Stimulated activated CD8-positive, alpha-beta memory T cell treated with anti-CD3 and anti-CD28 coated beads, Interleukin-12 subunit alpha, Interleukin-12 subunit beta, amount 100 ng/mL, for 1 hour (primary cell): ENCODE data around the gene RAB14.
"Not testable (repeated sequence)": the region's sequence is repeated elsewhere in the genome, so short reads cannot be mapped to it uniquely, and the experiment has no call there.

Experiments used
- DNase-seq: peaks from one replicate; pipeline ENCODE4 v3.0.0-alpha.2; 2020; ENCODE audit warnings: low read depth

RAB14 gene

GRCh38 chr9:121156263-121156731 lies 45.4 kb downstream of the RAB14 start:
- no peak for DNase-seq

- no peak for DNase-seq
Observed at GRCh38 chr9:121154782-121155181, 46.9 kb downstream of the RAB14 start.

- DNase-seq = no peak
Observed at GRCh38 chr9:121153642-121154041, 48.0 kb downstream of the RAB14 start.

- DNase-seq = no peak
Observed at GRCh38 chr9:121150188-121150587, 51.5 kb downstream of the RAB14 start.

GRCh38 chr9:121144482-121144881 lies 57.2 kb downstream of the RAB14 start:
- DNase-seq = no peak

- no peak for DNase-seq
Observed at GRCh38 chr9:121143771-121144170, 57.9 kb downstream of the RAB14 start.

GRCh38 chr9:121141706-121142105 lies 60.0 kb downstream of the RAB14 start:
- no peak for DNase-seq

GRCh38 chr9:121141306-121141705 lies 60.4 kb downstream of the RAB14 start:
- DNase-seq = no peak

- DNase-seq = no peak
Observed at GRCh38 chr9:121140162-121140561, 61.5 kb downstream of the RAB14 start.

GRCh38 chr9:121138973-121139372 lies 62.7 kb downstream of the RAB14 start:
- no peak for DNase-seq

GRCh38 chr9:121138561-121138960 lies 63.1 kb downstream of the RAB14 start:
- DNase-seq = no peak

GRCh38 chr9:121135642-121136041 lies 66.0 kb downstream of the RAB14 start:
- no peak for DNase-seq

- DNase-seq = peak; percentile 49
Observed at GRCh38 chr9:121133104-121133816, 68.4 kb downstream of the RAB14 start.

- not testable (repeated sequence) for DNase-seq
Observed at GRCh38 chr9:121129384-121129783, 72.3 kb downstream of the RAB14 start.
